Measurements from ENCODE around the gene RYR1.

DNA sequence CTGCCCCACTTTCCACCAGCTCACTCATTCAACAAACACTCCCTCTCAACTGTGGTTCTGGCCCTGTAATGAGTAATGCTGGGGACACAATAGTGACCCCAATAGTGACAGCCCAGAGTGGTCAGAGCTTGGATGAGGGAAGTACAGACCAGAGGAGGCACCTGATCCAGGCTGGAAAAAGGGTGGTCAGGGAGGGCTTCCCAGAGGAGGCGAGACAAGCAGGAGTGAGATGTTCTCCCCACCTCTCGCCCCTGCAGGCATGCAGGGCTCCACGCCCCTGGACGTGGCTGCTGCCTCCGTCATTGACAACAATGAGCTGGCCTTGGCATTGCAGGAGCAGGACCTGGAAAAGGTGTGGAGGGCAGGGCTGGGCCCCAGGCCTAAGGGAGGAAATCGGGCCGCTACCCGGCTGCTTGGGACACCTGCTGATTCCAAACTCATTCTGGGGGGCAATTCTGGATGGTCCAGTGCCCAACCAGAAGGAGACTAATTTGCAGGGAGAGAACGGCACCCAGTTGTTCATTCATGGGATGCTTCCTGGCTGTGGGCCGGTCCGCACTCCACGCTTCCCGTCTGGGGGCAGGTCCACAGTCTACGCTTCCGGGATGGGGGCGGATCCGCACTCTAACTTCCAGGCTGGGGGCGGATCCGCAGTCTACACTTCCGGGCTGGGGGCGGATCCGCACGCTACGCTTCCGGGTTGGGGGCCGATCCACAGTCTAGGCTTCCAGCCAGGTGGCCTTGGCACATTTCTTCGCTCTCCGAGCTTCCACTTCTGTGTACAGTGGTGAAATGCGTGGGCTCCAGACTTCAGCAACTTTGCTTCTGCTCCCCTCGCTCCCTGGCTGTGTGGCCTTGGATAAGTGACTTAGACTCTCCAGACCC lies 63.4 kb downstream of the RYR1 start:
- TF ChIP-seq, protein P1, sequence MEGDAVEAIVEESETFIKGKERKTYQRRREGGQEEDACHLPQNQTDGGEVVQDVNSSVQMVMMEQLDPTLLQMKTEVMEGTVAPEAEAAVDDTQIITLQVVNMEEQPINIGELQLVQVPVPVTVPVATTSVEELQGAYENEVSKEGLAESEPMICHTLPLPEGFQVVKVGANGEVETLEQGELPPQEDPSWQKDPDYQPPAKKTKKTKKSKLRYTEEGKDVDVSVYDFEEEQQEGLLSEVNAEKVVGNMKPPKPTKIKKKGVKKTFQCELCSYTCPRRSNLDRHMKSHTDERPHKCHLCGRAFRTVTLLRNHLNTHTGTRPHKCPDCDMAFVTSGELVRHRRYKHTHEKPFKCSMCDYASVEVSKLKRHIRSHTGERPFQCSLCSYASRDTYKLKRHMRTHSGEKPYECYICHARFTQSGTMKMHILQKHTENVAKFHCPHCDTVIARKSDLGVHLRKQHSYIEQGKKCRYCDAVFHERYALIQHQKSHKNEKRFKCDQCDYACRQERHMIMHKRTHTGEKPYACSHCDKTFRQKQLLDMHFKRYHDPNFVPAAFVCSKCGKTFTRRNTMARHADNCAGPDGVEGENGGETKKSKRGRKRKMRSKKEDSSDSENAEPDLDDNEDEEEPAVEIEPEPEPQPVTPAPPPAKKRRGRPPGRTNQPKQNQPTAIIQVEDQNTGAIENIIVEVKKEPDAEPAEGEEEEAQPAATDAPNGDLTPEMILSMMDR (IDR thresholded peaks at IDR 0.05): no peak
- no peak for TF ChIP-seq POLR2A (IDR thresholded peaks at IDR 0.05)

Measured in transverse colon (tissue), 3 donors.